ENCODE data around the gene B4GALNT3.

The B4GALNT3 gene

DNA sequence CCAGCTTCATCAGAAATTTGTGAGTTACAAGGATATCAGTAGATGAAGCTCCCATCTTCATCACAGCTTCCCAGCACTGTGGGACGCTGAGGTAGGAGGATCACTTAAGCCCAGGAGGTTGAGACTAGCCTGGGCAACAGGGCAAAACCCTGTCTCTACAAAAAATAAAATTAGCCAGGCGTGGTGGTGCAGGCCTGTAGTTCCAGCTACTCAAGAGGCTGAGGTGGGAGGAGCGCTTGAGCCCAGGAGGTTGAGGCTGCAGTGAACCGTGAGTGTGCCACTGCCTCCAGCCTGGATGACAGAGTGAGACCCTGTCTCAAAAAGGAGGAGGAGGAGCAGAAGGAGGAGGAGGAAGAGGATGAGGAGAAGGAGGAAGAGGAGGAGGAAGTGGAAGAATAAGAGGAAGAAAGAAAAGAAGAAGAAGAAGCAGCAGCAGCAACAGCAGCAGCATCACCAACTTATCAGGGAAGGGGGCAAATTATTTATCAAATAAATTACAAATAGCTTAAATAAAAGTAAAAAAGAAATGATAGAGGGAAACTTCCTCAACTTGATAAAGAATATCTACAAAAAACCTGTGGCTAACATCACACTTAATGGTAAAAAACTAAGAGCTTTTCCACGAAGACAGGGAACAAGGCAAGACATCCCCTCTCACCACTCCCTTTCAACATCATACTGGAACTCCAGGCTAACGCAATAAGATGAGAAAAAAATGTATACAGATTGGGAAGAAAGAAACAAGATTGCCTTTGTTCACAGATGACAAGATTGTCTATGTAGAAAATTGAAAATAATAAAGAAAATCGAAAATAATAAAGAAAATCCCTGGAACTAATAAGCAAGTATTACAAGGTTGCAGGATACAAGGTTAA lies 133.9 kb downstream of the B4GALNT3 start:
- DNase-seq (ENCODE audit: low spot score): no peak

- no peak for DNase-seq (ENCODE audit: low spot score)
Measured at GRCh38 chr12:597926-598568, 138.3 kb downstream of the B4GALNT3 start.

DNA sequence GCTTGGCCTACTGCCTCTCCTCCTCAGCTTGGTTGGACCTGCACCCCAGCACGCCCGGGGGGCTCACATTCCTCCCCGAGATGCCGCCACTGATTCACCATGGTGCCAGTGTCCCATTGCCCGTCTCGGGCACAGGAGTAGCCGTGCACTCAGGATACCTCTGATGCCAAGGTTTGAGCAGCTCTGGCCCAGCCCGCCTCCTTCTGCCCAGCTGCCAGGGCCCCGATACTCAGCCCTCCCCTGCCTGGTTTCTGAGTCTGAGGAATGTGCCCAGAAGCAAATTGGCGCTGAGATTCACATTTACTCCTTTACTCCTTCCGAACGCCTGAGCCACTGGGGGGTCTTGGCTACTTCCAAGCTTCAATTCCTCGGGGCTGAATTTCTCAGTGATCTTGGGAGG lies 140.0 kb downstream of the B4GALNT3 start:
- no peak for DNase-seq (ENCODE audit: low spot score)

DNA sequence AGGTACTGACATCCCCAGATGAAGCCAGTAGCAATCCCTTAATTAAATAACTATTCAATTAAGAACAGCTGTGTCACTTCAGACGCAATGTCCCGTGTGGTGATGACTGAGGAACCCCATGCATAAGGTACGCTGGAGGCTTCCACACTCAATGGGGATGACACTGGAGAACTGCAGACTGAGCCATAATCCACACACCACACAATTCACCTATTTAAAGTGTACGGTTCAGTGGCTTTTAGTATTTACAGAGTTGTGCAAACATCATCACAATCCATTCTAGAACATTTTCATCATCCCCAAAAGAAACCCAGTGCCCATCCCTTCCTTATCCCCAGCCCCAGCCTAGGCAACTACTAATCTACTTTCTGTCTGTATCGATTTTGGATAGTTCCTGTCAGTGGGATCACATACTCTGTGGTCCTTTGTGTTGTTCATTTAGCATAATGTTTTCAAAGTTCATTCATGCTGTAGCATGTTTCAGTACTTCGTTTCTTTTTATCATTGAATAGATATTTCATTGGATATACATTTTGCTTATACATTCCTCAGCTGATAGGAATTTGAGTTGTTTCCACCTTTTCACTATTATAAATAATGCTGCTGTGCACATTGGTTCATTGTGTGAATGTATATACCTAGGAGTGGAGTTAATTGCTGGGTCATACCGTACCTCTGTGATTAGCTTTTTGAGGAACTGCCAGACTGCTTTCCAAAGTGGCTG lies 142.4 kb downstream of the B4GALNT3 start:
- no peak for DNase-seq (ENCODE audit: low spot score)

GRCh38 chr12:602700-603068 lies 142.9 kb downstream of the B4GALNT3 start:
- DNase-seq (ENCODE audit: low spot score): no peak

- DNase-seq (ENCODE audit: low spot score): no peak
Measured at GRCh38 chr12:604956-605355, 145.2 kb downstream of the B4GALNT3 start.

DNA sequence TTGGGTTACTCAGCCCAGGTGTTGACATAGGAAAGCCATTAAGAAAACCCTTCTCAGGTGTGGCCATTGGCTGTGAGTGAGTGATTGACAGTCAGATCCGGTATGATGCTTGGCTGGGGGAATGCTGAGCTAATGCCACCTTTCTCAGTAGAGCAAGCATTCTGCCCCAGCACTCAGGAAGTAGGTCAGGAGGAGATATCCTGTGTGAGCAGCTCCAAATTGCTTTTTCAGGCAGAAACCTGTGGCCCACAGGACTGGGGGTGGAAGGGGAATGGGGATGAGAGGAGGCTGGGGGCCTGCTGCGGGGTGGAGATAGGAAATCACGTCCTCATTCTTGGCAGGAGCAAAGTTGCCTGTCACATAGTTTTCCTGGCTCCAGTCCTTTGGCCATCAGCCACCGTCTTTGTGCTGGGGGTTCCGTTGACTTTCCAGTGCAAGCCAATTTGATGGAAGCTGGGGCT lies 147.8 kb downstream of the B4GALNT3 start:
- DNase-seq (ENCODE audit: low spot score): peak; percentile 31

GRCh38 chr12:608413-608812 lies 148.7 kb downstream of the B4GALNT3 start:
- DNase-seq (ENCODE audit: low spot score): no peak

- DNase-seq (ENCODE audit: low spot score): no peak
Measured at GRCh38 chr12:608921-609320, 149.2 kb downstream of the B4GALNT3 start.

DNA sequence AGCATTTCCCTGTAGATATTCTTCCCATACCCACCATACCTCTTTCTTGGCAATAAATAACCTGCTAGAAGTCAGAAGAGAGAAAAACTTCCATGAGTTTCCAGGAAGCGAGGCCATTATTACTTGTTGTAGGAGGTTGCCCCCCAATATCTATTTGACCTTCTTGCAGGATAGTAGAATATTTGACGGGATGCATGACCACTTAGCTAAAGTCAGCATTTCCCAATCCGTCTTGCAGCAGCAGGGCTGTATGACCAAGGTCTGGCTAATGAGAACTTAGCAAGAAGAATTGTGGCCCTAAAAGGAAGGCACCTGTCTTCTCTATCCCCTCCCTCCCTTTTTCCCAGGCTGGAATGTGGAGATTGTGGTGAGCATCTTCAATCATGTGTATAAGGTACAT lies 152.0 kb downstream of the B4GALNT3 start:
- no peak for DNase-seq (ENCODE audit: low spot score)

DNA sequence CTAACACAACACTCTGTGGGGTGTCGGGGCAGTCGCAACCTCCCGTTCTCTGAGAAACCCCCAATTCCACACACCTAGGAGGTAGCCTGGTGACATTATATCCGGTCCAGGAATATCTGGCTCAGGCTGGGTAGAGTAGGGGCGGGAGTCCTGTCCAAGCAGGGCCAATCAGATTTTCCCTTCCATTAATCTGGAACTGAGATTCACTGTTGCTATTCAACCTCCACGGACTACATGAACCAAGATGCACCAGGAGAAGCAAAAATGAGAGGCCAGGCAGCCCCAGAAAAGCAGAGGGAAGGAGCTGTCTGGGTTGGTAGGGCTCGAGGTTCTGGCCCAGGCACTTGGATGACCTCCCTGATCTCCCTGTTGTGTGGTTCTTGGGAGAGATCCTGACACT lies 152.6 kb downstream of the B4GALNT3 start:
- no peak for DNase-seq (ENCODE audit: low spot score)

DNA sequence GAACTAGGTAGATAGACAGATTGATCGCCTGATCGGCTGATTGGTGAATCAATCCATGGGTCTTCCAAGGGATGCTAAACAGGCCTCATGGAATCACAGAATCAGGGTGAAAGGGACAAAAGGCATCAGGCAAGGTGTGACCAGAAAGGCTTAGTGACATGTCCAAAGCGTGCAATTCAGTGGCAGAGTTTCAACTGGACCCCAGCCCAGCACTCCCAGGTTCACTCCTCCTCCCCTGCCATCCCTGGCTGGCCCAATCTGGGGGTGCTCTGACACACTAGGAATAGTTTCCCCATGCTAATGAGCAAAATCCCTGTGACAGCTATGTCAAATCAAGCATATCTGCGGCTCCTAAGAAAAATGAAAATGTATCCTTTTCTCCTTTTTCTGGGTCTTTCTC lies 153.1 kb downstream of the B4GALNT3 start:
- DNase-seq (ENCODE audit: low spot score): no peak

All from activated CD4-positive, alpha-beta T cell treated with anti-CD3 and anti-CD28 coated beads, Interleukin-2, Interleukin-4, amounts not matched to agents 100 ng/mL and 50 ng/mL, durations not matched to agents 16 hours and 8 hours (primary cell).